ENCODE results near the gene COX6A2. TPM values are rescaled to one million over a fixed set of nuclear protein-coding genes. Genes with fewer than 3 reads are reported as not detected.
"Not testable (repeated sequence)": the region's sequence is repeated elsewhere in the genome, so short reads cannot be mapped to it uniquely, and the experiment has no call there.

Gene COX6A2
- total RNA-seq, 4 donors from 2014 or later = 597 to 1,192 (median 930) TPM

DNA sequence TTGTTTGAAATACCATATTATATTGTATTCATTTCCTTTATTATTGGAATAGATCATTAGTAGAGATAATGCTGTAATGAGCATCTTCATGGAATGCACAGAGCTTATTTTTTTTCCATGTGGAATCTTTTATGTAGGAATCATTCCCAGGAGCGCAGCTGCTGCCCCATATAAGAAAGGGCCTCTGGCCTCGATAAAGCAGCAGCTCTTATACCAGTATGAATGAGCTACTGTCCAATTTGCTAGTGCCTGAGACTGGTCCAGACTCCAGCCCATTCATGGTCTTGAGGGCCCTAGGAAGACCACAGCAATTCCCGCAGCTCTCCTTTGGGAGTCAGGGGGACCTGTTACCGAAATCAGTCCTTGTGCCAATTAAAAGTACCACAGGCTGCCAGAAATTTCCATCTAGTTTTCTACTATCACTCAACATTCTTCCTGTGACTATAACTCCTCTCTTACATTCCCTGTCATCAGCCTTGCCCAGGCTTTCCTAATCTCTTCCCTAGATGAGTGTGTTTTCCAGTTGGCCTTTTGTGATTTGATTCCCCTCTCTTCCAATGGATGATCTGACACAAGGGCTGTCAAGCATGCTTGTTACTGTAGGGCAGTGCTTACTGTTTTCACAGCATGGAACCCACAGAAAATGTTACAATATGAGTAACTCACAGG, 12.5 kb upstream of the COX6A2 start:
- intact Hi-C loops (cut with DNase I; ENCODE audit: low total_unique reads) (loop anchor here (5.0 kb wide), 1 partner anchor 223 kb away; the partner anchor contains the start of gene PYDC1), in situ Hi-C loops (cut with MboI; ENCODE audit: low sequenced_read_pairs in 4 of 4) (loop anchor here (10.0 to 25.0 kb wide), 6 partner anchors 56 to 478 kb away; partner anchors contain the start of genes HSD3B7 (in 2 of the 4), BCKDK (in 1 of the 4), FUS (in 1 of the 4) and SETD1A (in 1 of the 4))
- no peak overlapping the region for H3K4me3 ChIP-seq
- TF ChIP-seq POLR2A (IDR thresholded peaks at IDR 0.05) (no peak), CTCF (IDR thresholded peaks at IDR 0.05 in 4 of 5, conservative IDR thresholded peaks at IDR 0.05 in 1 of 5) (no peak)
- no peaks in the 10 kb centered on the region for H3K27me3 ChIP-seq
- H3K4me1 ChIP-seq = peaks cover 19 to 21% of the 10 kb centered on the region in 2 donors
- peak overlapping the region; percentile 87 to 99 (median 96) for H3K27ac ChIP-seq
- ATAC-seq (no peak), DNase-seq (no peak)
- H3K36me3 ChIP-seq = no peaks in the 10 kb centered on the region
- H3K9me3 ChIP-seq = no peaks in the 10 kb centered on the region

GRCh38 chr16:31439519-31439918, 11.4 kb upstream of the COX6A2 start:
- ATAC-seq (no peak), DNase-seq (no peak)
- no peak for TF ChIP-seq POLR2A (IDR thresholded peaks at IDR 0.05)
- no peak for TF ChIP-seq CTCF (IDR thresholded peaks at IDR 0.05 in 4 of 5, conservative IDR thresholded peaks at IDR 0.05 in 1 of 5)
- Histone ChIP-seq H3K9me3 (no peaks in the 10 kb centered on the region), H3K27ac (peak overlapping the region; percentile 87 to 99 (median 96)), H3K4me1 (peaks cover 19 to 21% of the 10 kb centered on the region in 2 donors), H3K36me3 (no peaks in the 10 kb centered on the region), H3K4me3 (no peak overlapping the region), H3K27me3 (no peaks in the 10 kb centered on the region)
- intact Hi-C loops (cut with DNase I; ENCODE audit: low total_unique reads) = no loop called here
- in situ Hi-C loops (cut with MboI; ENCODE audit: low sequenced_read_pairs in 4 of 4) = loop anchor here in 2 of 4 donors (25.0 kb wide), 2 partner anchors 452 to 477 kb away; partner anchors contain the start of genes HSD3B7 (in 1 of the 2) and SETD1A (in 1 of the 2)

DNA sequence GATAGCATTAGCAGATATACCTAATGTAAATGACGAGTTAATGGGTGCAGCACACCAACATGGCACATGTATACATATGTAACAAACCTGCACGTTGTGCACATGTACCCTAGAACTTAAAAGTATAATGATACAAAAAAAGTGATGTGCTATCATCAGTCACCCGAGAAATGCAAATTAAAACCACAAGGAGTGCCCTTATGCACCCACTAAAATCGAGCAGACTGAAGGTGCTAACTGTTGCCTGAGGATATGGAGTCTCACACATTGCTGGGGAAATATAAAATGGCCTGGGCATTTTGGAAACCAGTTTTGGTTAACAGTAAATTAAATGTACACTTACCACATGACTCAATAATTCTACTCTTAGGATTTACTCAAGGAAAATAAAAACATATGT, 10.9 kb upstream of the COX6A2 start:
- intact Hi-C loops (cut with DNase I; ENCODE audit: low total_unique reads); ATAC-seq: not testable (repeated sequence)

DNA sequence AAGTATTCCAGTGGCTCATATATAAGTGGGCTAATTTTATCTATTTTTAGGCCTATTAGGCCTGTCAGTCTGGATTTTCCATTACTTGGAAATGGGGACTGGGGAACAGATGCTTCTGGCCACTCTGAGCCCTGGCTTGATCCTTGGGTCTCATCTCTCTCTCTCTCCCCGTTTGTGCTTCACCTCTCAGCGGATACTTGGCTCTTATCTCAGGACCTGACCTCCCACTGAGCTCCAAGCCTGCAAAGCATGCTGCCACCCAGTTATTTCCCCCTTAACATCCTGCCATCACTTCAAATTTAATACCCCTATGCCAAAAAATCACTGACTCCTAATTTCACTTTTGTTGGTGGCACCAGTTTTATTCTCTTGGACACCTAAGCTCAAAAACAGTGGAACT, 10.3 kb upstream of the COX6A2 start:
- no peak for DNase-seq
- H3K4me3 ChIP-seq = no peak overlapping the region
- peak overlapping the region; percentile 65 to 94 (median 79) for H3K27ac ChIP-seq

More for the DNA sequence above, 10.9 kb upstream of the COX6A2 start:
- Histone ChIP-seq H3K27ac (peak overlapping the region; percentile 87 to 99 (median 96)), H3K4me1 (peaks cover 19 to 21% of the 10 kb centered on the region in 2 donors)
- in situ Hi-C loops (cut with MboI; ENCODE audit: low sequenced_read_pairs in 4 of 4) = loop anchor here in 2 of 4 donors (25.0 kb wide), 2 partner anchors 452 to 477 kb away; partner anchors contain the start of genes HSD3B7 (in 1 of the 2) and SETD1A (in 1 of the 2)
- not testable (repeated sequence) for H3K27me3 ChIP-seq, H3K36me3 ChIP-seq, DNase-seq, H3K4me3 ChIP-seq, H3K9me3 ChIP-seq

More for the DNA sequence above, 10.3 kb upstream of the COX6A2 start:
- H3K9me3 ChIP-seq = no peaks in the 10 kb centered on the region
- in situ Hi-C loops (cut with MboI; ENCODE audit: low sequenced_read_pairs in 4 of 4) = loop anchor here in 2 of 4 donors (25.0 kb wide), 2 partner anchors 451 to 476 kb away; partner anchors contain the start of genes HSD3B7 (in 1 of the 2) and SETD1A (in 1 of the 2)
- H3K4me1 ChIP-seq = peaks cover 19 to 20% of the 10 kb centered on the region in 2 donors
- H3K36me3 ChIP-seq = no peaks in the 10 kb centered on the region
- no peak for ATAC-seq
- TF ChIP-seq CTCF (IDR thresholded peaks at IDR 0.05 in 4 of 5, conservative IDR thresholded peaks at IDR 0.05 in 1 of 5) (no peak), POLR2A (IDR thresholded peaks at IDR 0.05) (no peak)
- intact Hi-C loops (cut with DNase I; ENCODE audit: low total_unique reads) = no loop called here
- H3K27me3 ChIP-seq = no peaks in the 10 kb centered on the region
